Suppressor macrophage (primary cell): ENCODE measurements around the gene MYLK.

Source experiments
- DNase-seq, 4 experiments: peaks; one replicate each; pipeline ENCODE4 v3.0.0-alpha.2; 2020 to 2022

Gene MYLK

GRCh38 chr3:123819949-123820348, 64.2 kb downstream of the MYLK start:
- DNase-seq, result no peak

- no peak for DNase-seq
Observed at GRCh38 chr3:123818921-123819429, 65.2 kb downstream of the MYLK start.

GRCh38 chr3:123818324-123818920, 65.7 kb downstream of the MYLK start:
- no peak for DNase-seq

GRCh38 chr3:123817413-123817812, 66.7 kb downstream of the MYLK start:
- no peak for DNase-seq

- DNase-seq, result no peak
Observed at GRCh38 chr3:123816673-123817207, 67.4 kb downstream of the MYLK start.

- DNase-seq, result no peak
Observed at GRCh38 chr3:123815981-123816380, 68.2 kb downstream of the MYLK start.

- DNase-seq, result no peak
Observed at GRCh38 chr3:123813876-123814275, 70.3 kb downstream of the MYLK start.

GRCh38 chr3:123809597-123809996, 74.5 kb downstream of the MYLK start:
- no peak for DNase-seq

- DNase-seq, result no peak
Observed at GRCh38 chr3:123808812-123809211, 75.3 kb downstream of the MYLK start.

- no peak for DNase-seq
Observed at GRCh38 chr3:123807820-123808219, 76.3 kb downstream of the MYLK start.

GRCh38 chr3:123805504-123805903, 78.6 kb downstream of the MYLK start:
- peak in 3 of 4 experiments; percentile 7 to 10 (median 9) for DNase-seq

GRCh38 chr3:123805101-123805500, 79.0 kb downstream of the MYLK start:
- DNase-seq, result no peak

GRCh38 chr3:123804676-123805075, 79.5 kb downstream of the MYLK start:
- no peak for DNase-seq

GRCh38 chr3:123803521-123803920, 80.6 kb downstream of the MYLK start:
- no peak for DNase-seq

- DNase-seq, result peak in 1 of 4 experiments; percentile 7
Observed at GRCh38 chr3:123802007-123802625, 82.0 kb downstream of the MYLK start.

GRCh38 chr3:123801474-123801873, 82.7 kb downstream of the MYLK start:
- no peak for DNase-seq

- DNase-seq, result no peak
Observed at GRCh38 chr3:123800362-123800682, 83.8 kb downstream of the MYLK start.

GRCh38 chr3:123799544-123800361, 84.4 kb downstream of the MYLK start:
- no peak for DNase-seq

GRCh38 chr3:123798550-123798949, 85.6 kb downstream of the MYLK start:
- DNase-seq, result no peak

GRCh38 chr3:123795471-123796251, 88.5 kb downstream of the MYLK start:
- no peak for DNase-seq

GRCh38 chr3:123793425-123793824, 90.7 kb downstream of the MYLK start:
- DNase-seq, result no peak

GRCh38 chr3:123792473-123793201, 91.5 kb downstream of the MYLK start:
- no peak for DNase-seq
